ENCODE data around the gene PFN1.
"Not testable (repeated sequence)": the region's sequence is repeated elsewhere in the genome, so short reads cannot be mapped to it uniquely, and the experiment has no call there.

Gene PFN1

GRCh38 chr17:4945176-4945943, 3.0 kb downstream of the PFN1 start:
- DNase-seq (ENCODE audit: low read depth): no peak

- DNase-seq (ENCODE audit: low read depth): no peak
Observed at GRCh38 chr17:4944554-4945175, 3.7 kb downstream of the PFN1 start.

- DNase-seq (ENCODE audit: low read depth): no peak
Observed at GRCh38 chr17:4944163-4944553, 4.2 kb downstream of the PFN1 start.

- no peak for DNase-seq (ENCODE audit: low read depth)
Observed at GRCh38 chr17:4942760-4943508, 5.4 kb downstream of the PFN1 start.

GRCh38 chr17:4941319-4941610, 7.1 kb downstream of the PFN1 start:
- DNase-seq (ENCODE audit: low read depth): no peak

- no peak for DNase-seq (ENCODE audit: low read depth)
Observed at GRCh38 chr17:4940555-4941318, 7.6 kb downstream of the PFN1 start.

DNA sequence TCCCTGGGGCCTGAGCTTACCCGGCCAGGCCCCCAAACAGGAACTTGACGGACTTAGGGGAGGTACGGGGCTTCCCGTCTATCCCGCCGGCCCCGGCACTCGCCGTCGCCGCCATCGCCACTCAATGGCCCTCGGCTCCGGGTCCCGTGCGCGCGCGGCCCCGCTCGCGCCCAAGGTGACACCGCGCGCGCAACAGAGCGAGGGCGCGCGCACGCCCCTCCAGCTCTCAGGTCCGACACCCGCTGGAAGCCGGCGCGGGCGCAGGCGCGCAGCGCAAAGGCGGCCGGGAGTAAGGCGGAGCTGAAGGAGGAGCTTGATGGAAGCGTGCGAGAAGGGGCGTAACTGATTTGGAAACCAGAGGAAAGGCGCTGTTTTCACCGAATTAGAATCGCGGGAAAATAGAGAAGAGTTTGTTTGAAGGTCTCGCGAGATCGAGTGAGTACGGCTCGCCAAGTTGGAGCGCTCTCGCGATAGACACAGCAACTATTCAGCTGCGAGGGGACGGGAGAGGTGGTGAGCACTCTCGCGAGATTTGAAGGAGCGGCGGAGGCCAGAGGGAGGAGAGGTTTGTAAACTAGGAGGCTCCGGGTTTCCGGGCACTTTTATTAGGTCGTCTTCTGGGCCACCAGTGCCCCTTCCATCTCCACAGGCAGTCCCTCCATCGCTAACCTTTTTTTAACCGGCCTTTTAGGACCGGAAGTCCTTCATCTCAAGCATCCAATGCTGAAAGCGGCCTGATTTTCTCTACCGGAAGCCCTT, 8.4 kb downstream of the PFN1 start, which contains the start of the genes RNF167 and SLC25A11:
Gene RNF167 (plus strand): TSS at position 473 of the 759 bp plus-strand sequence. CDS start 642 bp downstream, outside the sequence.
Gene SLC25A11 (minus strand): TSS at position 251 of the 759 bp plus-strand sequence. CDS start 136 bp downstream, at position 115.
- peak; percentile 90 for DNase-seq (ENCODE audit: low read depth)

- DNase-seq (ENCODE audit: low read depth): no peak
Observed at GRCh38 chr17:4939546-4939795, 8.9 kb downstream of the PFN1 start.

DNA sequence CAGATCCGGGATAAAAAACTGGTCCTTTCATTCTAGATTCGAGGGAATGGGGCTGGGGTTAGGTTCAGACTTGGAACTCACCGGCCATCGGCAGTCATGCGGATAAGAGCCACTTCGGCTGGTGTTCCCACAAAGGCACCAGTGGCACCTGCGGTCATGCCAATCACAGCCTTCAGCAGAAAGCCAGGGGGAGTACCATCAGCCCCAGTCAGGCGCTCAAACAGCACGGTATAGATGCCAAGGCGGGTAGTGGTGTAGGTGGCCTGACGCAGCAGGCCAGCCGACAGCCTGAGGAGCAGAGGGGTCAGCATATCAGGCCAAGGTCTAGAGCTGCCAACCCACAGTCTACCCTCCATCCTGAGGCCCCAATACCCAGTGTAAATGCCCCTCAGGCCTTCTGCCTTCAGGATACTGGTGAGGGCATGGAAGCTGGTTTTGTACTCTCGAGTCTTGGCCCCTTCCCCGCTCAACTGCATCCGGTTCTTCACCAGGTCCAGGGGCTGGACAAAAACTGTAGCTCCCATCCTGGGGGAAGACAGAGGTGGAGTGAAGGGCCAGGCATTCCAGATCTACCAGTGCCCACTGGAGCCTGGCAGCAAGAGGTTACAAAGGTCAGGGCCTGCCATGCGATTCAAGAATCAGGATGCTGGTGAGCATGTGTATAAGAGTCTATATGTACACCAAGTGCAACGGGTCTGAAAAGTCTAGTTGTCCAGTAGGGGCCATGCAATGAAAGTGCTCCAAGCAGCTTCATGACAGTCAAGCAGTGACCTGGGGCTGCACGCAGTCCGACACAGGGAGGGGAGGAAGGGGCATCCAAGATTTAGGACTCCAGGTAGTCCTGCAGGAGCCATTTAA, 9.4 kb downstream of the PFN1 start:
- DNase-seq (ENCODE audit: low read depth): no peak

GRCh38 chr17:4938069-4938491, 10.2 kb downstream of the PFN1 start:
- DNase-seq (ENCODE audit: low read depth): no peak

DNA sequence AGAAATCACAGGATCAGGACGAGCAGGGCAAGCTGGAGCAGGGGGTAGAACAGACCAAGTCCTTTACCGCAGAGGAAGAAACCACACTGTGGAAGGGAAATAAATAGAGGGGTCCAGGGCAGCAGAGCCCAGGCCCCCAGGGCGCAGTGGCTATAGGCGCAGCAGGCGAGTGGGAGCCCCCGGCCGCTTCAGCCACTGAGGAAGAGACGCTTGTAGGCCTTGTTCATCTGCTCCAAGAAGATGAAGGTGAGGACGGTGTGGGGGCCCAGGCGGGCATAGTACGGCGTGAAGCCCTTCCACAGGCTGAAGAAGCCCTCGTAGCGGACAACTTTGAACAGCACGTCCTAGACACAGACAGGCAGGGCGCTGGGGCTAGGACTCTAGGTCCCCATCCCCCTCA, 10.8 kb downstream of the PFN1 start:
- DNase-seq (ENCODE audit: low read depth): no peak

GRCh38 chr17:4936436-4936835, 11.9 kb downstream of the PFN1 start:
- DNase-seq (ENCODE audit: low read depth): no peak

GRCh38 chr17:4935650-4936049, 12.7 kb downstream of the PFN1 start:
- DNase-seq (ENCODE audit: low read depth): no peak

DNA sequence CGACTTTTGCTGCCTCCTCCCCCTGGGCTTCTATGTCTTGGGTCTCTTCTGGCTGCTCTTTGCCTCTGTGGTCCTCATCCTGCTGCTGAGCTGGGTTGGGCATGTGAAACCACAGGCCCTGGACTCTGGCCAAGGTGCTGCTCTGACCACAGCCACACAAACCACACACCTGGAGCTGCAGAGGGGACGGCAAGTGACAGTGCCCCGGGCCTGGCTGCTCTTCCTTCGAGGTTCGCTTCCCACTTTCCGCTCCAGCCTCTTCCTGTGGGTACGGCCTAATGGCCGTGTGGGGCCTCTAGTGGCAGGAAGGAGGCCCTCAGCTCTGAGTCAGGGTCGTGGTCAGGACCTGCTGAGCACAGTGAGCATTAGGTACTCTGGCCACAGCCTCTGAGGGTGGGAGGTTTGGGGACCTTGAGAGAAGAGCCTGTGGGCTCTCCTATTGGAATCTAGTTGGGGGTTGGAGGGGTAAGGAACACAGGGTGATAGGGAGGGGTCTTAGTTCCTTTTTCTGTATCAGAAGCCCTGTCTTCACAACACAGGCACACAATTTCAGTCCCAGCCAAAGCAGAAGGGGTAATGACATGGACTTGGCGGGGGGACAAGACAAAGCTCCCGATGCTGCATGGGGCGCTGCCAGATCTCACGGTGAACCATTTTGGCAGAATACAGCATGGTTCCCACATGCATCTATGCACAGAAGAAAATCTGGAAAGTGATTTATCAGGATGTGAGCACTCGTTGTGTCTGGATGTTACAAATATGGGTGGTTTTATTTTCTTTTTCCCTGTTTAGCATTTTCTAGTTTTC, 14.0 kb downstream of the PFN1 start:
- no peak for DNase-seq (ENCODE audit: low read depth)

DNA sequence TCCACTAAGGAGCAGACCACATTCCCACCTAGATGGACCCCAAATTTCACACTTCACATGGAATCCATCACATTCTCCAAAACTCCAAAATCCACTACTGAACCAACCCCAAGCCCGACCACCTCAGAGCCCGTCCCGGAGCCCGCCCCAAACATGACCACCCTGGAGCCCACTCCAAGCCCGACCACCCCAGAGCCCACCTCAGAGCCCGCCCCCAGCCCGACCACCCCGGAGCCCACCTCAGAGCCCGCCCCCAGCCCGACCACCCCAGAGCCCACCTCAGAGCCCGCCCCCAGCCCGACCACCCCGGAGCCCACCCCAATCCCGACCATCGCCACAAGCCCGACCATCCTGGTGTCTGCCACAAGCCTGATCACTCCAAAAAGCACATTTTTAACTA, 14.7 kb downstream of the PFN1 start:
- no peak for DNase-seq (ENCODE audit: low read depth)

- no peak for DNase-seq (ENCODE audit: low read depth)
Observed at GRCh38 chr17:4932756-4933155, 15.6 kb downstream of the PFN1 start.

- peak; percentile 76 for DNase-seq (ENCODE audit: low read depth)
Observed at GRCh38 chr17:4931963-4932362, 16.4 kb downstream of the PFN1 start, which contains the start of gene GP1BA. TSS of gene GP1BA (plus strand) at chr17:4932277. CDS start at chr17:4932605, 328 bp downstream.

DNA sequence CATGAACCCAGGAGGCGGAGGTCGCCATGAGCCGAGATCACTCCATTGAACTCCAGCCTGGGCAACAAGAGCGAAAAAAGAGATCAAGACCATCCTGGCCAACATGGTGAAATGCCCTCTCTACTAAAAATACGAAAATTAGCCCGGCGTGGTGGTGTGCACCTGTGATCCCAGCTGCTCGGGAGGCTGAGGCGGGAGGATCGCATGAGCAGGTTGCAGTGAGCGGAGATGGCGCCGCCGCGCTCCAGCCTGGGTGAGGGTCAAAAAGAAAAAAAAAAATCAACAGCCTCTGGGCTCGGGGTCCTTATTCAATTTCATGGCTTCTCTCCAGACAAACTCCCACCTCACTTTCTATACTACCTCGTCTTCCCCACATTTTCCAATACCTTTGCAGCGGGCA, 19.4 kb downstream of the PFN1 start:
- DNase-seq (ENCODE audit: low read depth): no peak

DNA sequence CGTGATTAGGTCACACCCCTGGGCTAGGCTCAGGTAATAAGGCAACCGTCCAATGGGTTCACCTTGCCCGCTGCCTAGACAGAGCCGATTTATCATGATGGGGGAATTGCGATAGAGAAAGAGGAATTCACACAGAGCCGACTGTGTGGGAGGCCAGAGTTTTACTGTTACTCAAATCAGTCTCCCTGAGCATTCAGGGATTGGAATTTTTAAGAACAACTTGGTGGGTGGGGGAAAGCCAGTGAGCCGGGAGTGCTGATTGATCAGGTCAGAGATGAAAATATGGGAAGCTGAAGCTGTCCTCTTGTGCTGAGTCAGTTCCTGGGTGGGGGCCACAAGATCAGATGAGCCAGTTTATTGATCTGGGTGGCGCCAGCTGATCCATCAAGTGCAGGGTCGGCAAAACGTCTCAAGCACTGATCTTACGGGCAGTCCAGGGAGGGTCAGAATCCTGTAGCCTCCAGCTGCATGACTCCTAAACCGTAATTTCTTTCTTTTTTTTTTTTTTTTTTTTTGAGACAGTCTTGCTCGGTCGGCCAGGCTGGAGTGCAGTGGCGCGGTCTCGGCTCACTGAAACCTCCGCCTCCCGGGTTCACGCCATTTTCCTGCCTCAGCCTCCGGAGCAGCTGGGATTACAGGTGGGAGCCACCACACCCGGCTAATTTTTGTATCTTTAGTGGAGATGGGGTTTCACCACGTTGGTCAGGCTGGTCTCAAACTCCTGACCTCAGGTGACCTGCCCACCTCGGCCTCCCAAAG, 21.6 kb downstream of the PFN1 start:
- DNase-seq (ENCODE audit: low read depth): not testable (repeated sequence)

Data from CMK (cell line).